H1 (cell line): Measurements from ENCODE around the gene CD58.

ENCODE experiments used
- CTCF ChIP-seq, 3 experiments: IDR thresholded peaks; 1 replicate in 2 of 3; 2 replicates in 1 of 3; pipeline versions ENCODE4 v1.5.1 to v1.6.1; 2011; ENCODE audit warnings: low read length in 3 of 3, mild to moderate bottlenecking in 3 of 3, inconsistent platforms in 2 of 3, low read depth in 1 of 3, moderate library complexity in 1 of 3; ENCODE audit not compliant: insufficient read depth in 1 of 3; ENCODE audit errors: control extremely low read depth in 1 of 3
- EGR1 ChIP-seq: IDR thresholded peaks from 2 replicates; pipeline ENCODE4 v1.6.1; 2011; ENCODE audit warnings: low read depth, low read length, borderline replicate concordance
- EZH2 ChIP-seq: fragments of 200-600 bp; sonication (generic); IDR thresholded peaks from 2 replicates; pipeline ENCODE4 v1.7.1; 2012; ENCODE audit warnings: low read depth, mild to moderate bottlenecking, moderate library complexity, low read length, inconsistent platforms; ENCODE audit not compliant: severe bottlenecking
- HDAC6 ChIP-seq: IDR thresholded peaks from one replicate; pipeline ENCODE4 v1.7.1; 2012; ENCODE audit warnings: low read depth, mild to moderate bottlenecking, inconsistent platforms, low read length, moderate library complexity
- MAFK ChIP-seq: IDR thresholded peaks from 2 replicates; pipeline ENCODE4 v1.6.1; 2012; ENCODE audit warnings: low read depth, mild to moderate bottlenecking, improper control_type of control experiment, low read length
- MAX ChIP-seq: IDR thresholded peaks from 2 replicates; pipeline ENCODE4 v1.6.1; 2012; ENCODE audit warnings: inconsistent platforms
- POLR2A ChIP-seq, 2 experiments: IDR thresholded peaks; 1 replicate in 1 of 2; 2 replicates in 1 of 2; pipeline ENCODE4 v1.6.1; 2011; ENCODE audit warnings: low read depth in 2 of 2, low read length in 2 of 2, mild to moderate bottlenecking in 2 of 2; ENCODE audit errors: control extremely low read depth in 1 of 2
- POLR2AphosphoS5 ChIP-seq: IDR thresholded peaks from 2 replicates; pipeline ENCODE4 v1.6.1; 2011; ENCODE audit warnings: low read depth, low read length
- RNF2 ChIP-seq: fragments of 200-900, 300-1000 bp; sonication (generic); IDR thresholded peaks from 2 replicates; pipeline ENCODE4 v1.7.1; 2016; ENCODE audit warnings: borderline replicate concordance, low read depth, mild to moderate bottlenecking, antibody characterized with exemption, low read length; ENCODE audit not compliant: poor library complexity, severe bottlenecking; ENCODE audit errors: missing control alignments
- SP1 ChIP-seq: IDR thresholded peaks from 2 replicates; pipeline ENCODE4 v1.6.1; 2011; ENCODE audit warnings: low read depth, low read length
- SUZ12 ChIP-seq: fragments of 200-600 bp; sonication (generic); IDR thresholded peaks from 2 replicates; pipeline ENCODE4 v1.6.1; 2012; ENCODE audit warnings: mild to moderate bottlenecking, inconsistent platforms, low read length, moderate library complexity, mixed read lengths
- USF2 ChIP-seq: IDR thresholded peaks from 2 replicates; pipeline ENCODE4 v1.6.1; 2011; ENCODE audit warnings: low read length, improper control_type of control experiment

GRCh38 chr1:116546354-116546977, 24.4 kb downstream of the CD58 start:
- TF ChIP-seq RNF2 (no peak), HDAC6 (no peak), CTCF (IDR thresholded peaks at IDR 0.05; ENCODE audit: control extremely low read depth in 1 of 3, insufficient read depth in 1 of 3, low read depth in 1 of 3, low read length in 3 of 3) (no peak), POLR2A (IDR thresholded peaks at IDR 0.05; ENCODE audit: control extremely low read depth in 1 of 2, low read depth in 2 of 2, low read length in 2 of 2) (no peak), MAX (no peak), EGR1 (no peak), MAFK (no peak), SP1 (no peak), POLR2AphosphoS5 (no peak), USF2 (no peak), EZH2 (no peak), SUZ12 (no peak)
